Stomach (tissue), 9 donors: ENCODE results near the gene CSF2. TPM values are rescaled to one million over a fixed set of nuclear protein-coding genes. Genes with fewer than 3 reads are reported as not detected.
A peak's percentile ranks its signal among the peaks of the same experiment; 100 is the strongest.

Source experiments
- DNase-seq, 2 donors: peaks; one replicate each; pipeline versions ENCODE4 v3.0.0 to v3.0.0-alpha.2; 2013 to 2019
- H3K27ac ChIP-seq, 5 donors: fragments of 200-600 bp in 4 of 5; sonication (generic) in 4 of 5; one replicate each; pipeline ENCODE4 v1.5.1; 2013 to 2019; ENCODE audit warnings: mild to moderate bottlenecking in 1 of 5, moderate library complexity in 1 of 5
- H3K27me3 ChIP-seq, 3 donors: fragments of 200-600 bp; sonication (generic); one replicate each; pipeline ENCODE4 v1.5.1; 2017 to 2019; ENCODE audit warnings: mixed run types in 1 of 3
- H3K36me3 ChIP-seq, 4 donors: fragments of 200-600 bp; sonication (generic); 1 replicate in 3 of 4; 2 replicates in 1 of 4; pipeline ENCODE4 v1.5.1; 2016 to 2019
- H3K4me1 ChIP-seq, 4 donors: fragments of 200-600 bp; sonication (generic); one replicate each; pipeline ENCODE4 v1.5.1; 2016 to 2019
- H3K4me3 ChIP-seq, 4 donors: fragments of 200-600 bp; sonication (generic) in 3 of 4; one replicate each; pipeline ENCODE4 v1.5.1; 2016 to 2019; ENCODE audit warnings: mild to moderate bottlenecking in 1 of 4
- H3K9me3 ChIP-seq, 4 donors: fragments of 200-600 bp; sonication (generic); one replicate each; pipeline ENCODE4 v1.5.1; 2016 to 2019
- CTCF ChIP-seq, 7 experiments: fragments of 450-650 bp in 4 of 7; fragments of 200-600 bp in 3 of 7; sonication (generic) in 3 of 7; IDR thresholded peaks; one replicate each; pipeline ENCODE4 v1.5.1; 2016 to 2019; ENCODE audit warnings: antibody characterized with exemption in 7 of 7, control low read depth in 2 of 7, mild to moderate bottlenecking in 1 of 7
- EP300 ChIP-seq: sonication (generic); formaldehyde crosslinking; IDR thresholded peaks from one replicate; pipeline ENCODE4 v1.6.1; 2017; ENCODE audit warnings: antibody characterized with exemption
- POLR2A ChIP-seq, 4 donors: fragments of 450-650 bp; IDR thresholded peaks; one replicate each; pipeline ENCODE4 v1.6.1; 2016; ENCODE audit warnings: antibody characterized with exemption in 4 of 4, control low read depth in 2 of 4, mild to moderate bottlenecking in 1 of 4, moderate library complexity in 1 of 4
- POLR2AphosphoS5 ChIP-seq, 3 donors: sonication (generic); formaldehyde crosslinking; IDR thresholded peaks; one replicate each; pipeline ENCODE4 v1.6.1; 2016; ENCODE audit warnings: antibody characterized with exemption in 3 of 3
- WGBS, 5 donors: extraction: QIAGEN DNeasy Blood & Tissue Kit in 3 of 5; methylation state at CpG; one replicate each; pipeline versions ENCODE4 v1.1.5 to v1.1.7; 2013 to 2018; 5-methylcytosine and 5-hydroxymethylcytosine counted together
- intact Hi-C: fragments of 100-400 bp; cut with DNase I; formaldehyde crosslinking; loops from one replicate; pipeline ENCODE4 v1.15.1; 2023; ENCODE audit warnings: low total_unique reads
- polyA plus RNA-seq, 3 donors: library from polyadenylated mRNA; stranded (reverse); fragments of 200-250 nt; gene quantifications; one replicate each; pipeline ENCODE4 v1.2.3, GENCODE V29; 2013
- total RNA-seq, 5 donors: library from RNA; depleted of rRNA; stranded (reverse); fragments of >200 nt; gene quantifications; one replicate each; pipeline versions ENCODE4 v1.1.0 to v1.2.3, GENCODE V29; 2014 to 2016
- donor health status: healthy with polysubstance abuse.
- donor health status: Bipolar disorder and iron deficiency.
- donor health status: healthy.

The CSF2 gene
- total and polyA plus RNA-seq, 8 donors = not detected

GRCh38 chr5:132050661-132051552, 22.7 kb upstream of the CSF2 start:
- H3K36me3 ChIP-seq = no peaks in the 10 kb centered on the region
- H3K4me1 ChIP-seq = no peaks in the 10 kb centered on the region
- no peaks in the 10 kb centered on the region for H3K9me3 ChIP-seq
- H3K27me3 ChIP-seq = no peaks in the 10 kb centered on the region
- TF ChIP-seq EP300 = no peak
- TF ChIP-seq POLR2AphosphoS5 (IDR thresholded peaks at IDR 0.05) = no peak
- no peak for TF ChIP-seq POLR2A (IDR thresholded peaks at IDR 0.05)
- TF ChIP-seq CTCF (IDR thresholded peaks at IDR 0.05) = no peak
- H3K27ac ChIP-seq = no peak overlapping the region
- H3K4me3 ChIP-seq = no peak overlapping the region
- intact Hi-C loops = no loop called here
- WGBS, 5 donors = 69 to 82% (median 78%) methylated on average over 9 of the region's 9 CpGs
- DNase-seq = no peak

GRCh38 chr5:132052520-132052919, 21.1 kb upstream of the CSF2 start:
- DNase-seq = no peak
- intact Hi-C loops = no loop called here
- Histone ChIP-seq H3K4me3 (no peak overlapping the region), H3K9me3 (no peaks in the 10 kb centered on the region), H3K4me1 (no peaks in the 10 kb centered on the region), H3K27ac (no peak overlapping the region), H3K36me3 (no peaks in the 10 kb centered on the region), H3K27me3 (no peaks in the 10 kb centered on the region)
- WGBS, 5 donors = 69 to 80% (median 75%) methylated on average over 10 of the region's 10 CpGs
- TF ChIP-seq EP300 = no peak
- no peak for TF ChIP-seq CTCF (IDR thresholded peaks at IDR 0.05)
- TF ChIP-seq POLR2A (IDR thresholded peaks at IDR 0.05) = no peak
- TF ChIP-seq POLR2AphosphoS5 (IDR thresholded peaks at IDR 0.05) = no peak

GRCh38 chr5:132053483-132053882, 20.1 kb upstream of the CSF2 start:
- intact Hi-C loops = no loop called here
- H3K4me1 ChIP-seq = no peaks in the 10 kb centered on the region
- no peaks in the 10 kb centered on the region for H3K27me3 ChIP-seq
- H3K9me3 ChIP-seq = no peaks in the 10 kb centered on the region
- no peak overlapping the region for H3K4me3 ChIP-seq
- WGBS, 5 donors = 67 to 90% (median 77%) methylated on average over 4 of the region's 4 CpGs
- H3K27ac ChIP-seq = no peak overlapping the region
- DNase-seq = no peak
- TF ChIP-seq POLR2AphosphoS5 (IDR thresholded peaks at IDR 0.05) (no peak), EP300 (no peak), POLR2A (IDR thresholded peaks at IDR 0.05) (no peak), CTCF (IDR thresholded peaks at IDR 0.05) (no peak)
- H3K36me3 ChIP-seq = no peaks in the 10 kb centered on the region

- no peaks in the 10 kb centered on the region for H3K4me1 ChIP-seq
- H3K36me3 ChIP-seq = no peaks in the 10 kb centered on the region
- no peak for TF ChIP-seq POLR2AphosphoS5 (IDR thresholded peaks at IDR 0.05)
- TF ChIP-seq POLR2A (IDR thresholded peaks at IDR 0.05) = no peak
- no peak for TF ChIP-seq EP300
- TF ChIP-seq CTCF (IDR thresholded peaks at IDR 0.05) = no peak
- H3K27ac ChIP-seq = no peak overlapping the region
- intact Hi-C loops = no loop called here
- H3K4me3 ChIP-seq = no peak overlapping the region
- 85 to 96% (median 89%) methylated on average over 8 to 10 of the region's 10 CpGs for WGBS, 5 donors
- H3K27me3 ChIP-seq = no peaks in the 10 kb centered on the region
- peak in 1 of 2 donors; percentile 17 for DNase-seq
- no peaks in the 10 kb centered on the region for H3K9me3 ChIP-seq
Observed at GRCh38 chr5:132054031-132054696, 19.4 kb upstream of the CSF2 start.
